ENCODE results near the gene ANTXR2.

Gene ANTXR2

DNA sequence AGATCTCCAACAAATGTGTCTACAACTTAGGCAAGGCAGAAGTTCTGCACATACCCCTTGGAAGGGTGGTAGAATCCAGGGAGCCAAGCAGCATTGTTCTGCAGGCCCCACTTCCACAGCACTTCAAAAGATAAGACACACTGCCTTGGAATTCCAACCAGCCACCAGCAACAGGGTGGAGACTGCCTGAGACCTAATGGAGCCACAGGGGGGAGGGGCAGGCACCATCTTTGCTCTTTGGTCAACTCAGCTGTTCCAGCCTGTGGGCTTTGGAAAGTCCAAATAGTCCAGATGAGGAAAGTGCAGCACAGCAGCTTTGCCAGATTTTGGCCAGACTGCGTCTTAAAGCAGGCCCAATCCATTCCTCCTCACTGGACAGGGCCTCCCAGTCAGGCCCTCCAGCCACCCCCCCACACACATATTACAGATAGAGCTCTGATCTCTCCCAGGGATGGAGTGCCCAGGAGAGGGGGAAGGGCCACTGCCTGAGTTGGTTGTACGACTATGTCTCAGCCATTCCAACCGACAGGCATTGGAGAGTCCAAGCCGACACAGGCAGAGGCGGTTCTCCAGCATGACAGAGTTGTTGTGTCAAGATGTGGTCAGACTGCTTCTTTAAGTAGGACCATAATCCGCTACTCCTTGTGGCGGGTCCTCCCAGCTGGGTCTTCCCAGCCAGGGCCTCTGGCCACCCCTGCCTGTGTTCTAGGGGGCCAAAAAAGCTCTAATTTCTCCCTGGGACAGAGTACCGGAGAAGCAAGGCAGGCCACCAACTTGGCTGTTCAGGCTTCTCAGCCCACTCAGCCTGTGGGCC lies 42.5 kb upstream of the ANTXR2 start:
- H3K27ac ChIP-seq (replicated peaks) = no peak overlapping the region
- no peak for DNase-seq (ENCODE audit: low read depth in 1 of 2, low spot score in 1 of 2)
- H3K27me3 ChIP-seq (ENCODE audit: insufficient read depth, poor library complexity, severe bottlenecking) = no peaks in the 10 kb centered on the region
- H3K4me3 ChIP-seq (replicated peaks; ENCODE audit: insufficient read depth, low read length) = no peak overlapping the region
- TF ChIP-seq POLR2AphosphoS5 (IDR thresholded peaks at IDR 0.05; ENCODE audit: low read depth) = no peak
- no peak for TF ChIP-seq GABPA (IDR thresholded peaks at IDR 0.05; ENCODE audit: low read depth)
- TF ChIP-seq, protein P1, sequence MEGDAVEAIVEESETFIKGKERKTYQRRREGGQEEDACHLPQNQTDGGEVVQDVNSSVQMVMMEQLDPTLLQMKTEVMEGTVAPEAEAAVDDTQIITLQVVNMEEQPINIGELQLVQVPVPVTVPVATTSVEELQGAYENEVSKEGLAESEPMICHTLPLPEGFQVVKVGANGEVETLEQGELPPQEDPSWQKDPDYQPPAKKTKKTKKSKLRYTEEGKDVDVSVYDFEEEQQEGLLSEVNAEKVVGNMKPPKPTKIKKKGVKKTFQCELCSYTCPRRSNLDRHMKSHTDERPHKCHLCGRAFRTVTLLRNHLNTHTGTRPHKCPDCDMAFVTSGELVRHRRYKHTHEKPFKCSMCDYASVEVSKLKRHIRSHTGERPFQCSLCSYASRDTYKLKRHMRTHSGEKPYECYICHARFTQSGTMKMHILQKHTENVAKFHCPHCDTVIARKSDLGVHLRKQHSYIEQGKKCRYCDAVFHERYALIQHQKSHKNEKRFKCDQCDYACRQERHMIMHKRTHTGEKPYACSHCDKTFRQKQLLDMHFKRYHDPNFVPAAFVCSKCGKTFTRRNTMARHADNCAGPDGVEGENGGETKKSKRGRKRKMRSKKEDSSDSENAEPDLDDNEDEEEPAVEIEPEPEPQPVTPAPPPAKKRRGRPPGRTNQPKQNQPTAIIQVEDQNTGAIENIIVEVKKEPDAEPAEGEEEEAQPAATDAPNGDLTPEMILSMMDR (IDR thresholded peaks at IDR 0.05; ENCODE audit: insufficient read depth, low read length) = no peak
- TF ChIP-seq, protein P2, sequence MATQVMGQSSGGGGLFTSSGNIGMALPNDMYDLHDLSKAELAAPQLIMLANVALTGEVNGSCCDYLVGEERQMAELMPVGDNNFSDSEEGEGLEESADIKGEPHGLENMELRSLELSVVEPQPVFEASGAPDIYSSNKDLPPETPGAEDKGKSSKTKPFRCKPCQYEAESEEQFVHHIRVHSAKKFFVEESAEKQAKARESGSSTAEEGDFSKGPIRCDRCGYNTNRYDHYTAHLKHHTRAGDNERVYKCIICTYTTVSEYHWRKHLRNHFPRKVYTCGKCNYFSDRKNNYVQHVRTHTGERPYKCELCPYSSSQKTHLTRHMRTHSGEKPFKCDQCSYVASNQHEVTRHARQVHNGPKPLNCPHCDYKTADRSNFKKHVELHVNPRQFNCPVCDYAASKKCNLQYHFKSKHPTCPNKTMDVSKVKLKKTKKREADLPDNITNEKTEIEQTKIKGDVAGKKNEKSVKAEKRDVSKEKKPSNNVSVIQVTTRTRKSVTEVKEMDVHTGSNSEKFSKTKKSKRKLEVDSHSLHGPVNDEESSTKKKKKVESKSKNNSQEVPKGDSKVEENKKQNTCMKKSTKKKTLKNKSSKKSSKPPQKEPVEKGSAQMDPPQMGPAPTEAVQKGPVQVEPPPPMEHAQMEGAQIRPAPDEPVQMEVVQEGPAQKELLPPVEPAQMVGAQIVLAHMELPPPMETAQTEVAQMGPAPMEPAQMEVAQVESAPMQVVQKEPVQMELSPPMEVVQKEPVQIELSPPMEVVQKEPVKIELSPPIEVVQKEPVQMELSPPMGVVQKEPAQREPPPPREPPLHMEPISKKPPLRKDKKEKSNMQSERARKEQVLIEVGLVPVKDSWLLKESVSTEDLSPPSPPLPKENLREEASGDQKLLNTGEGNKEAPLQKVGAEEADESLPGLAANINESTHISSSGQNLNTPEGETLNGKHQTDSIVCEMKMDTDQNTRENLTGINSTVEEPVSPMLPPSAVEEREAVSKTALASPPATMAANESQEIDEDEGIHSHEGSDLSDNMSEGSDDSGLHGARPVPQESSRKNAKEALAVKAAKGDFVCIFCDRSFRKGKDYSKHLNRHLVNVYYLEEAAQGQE (IDR thresholded peaks at IDR 0.05; ENCODE audit: insufficient replicate concordance, low read depth) = no peak
- no peak for TF ChIP-seq SPI1 (IDR thresholded peaks at IDR 0.05; ENCODE audit: borderline replicate concordance, low read depth)

- no peak for DNase-seq (ENCODE audit: low read depth in 1 of 2, low spot score in 1 of 2)
- H3K27me3 ChIP-seq (ENCODE audit: insufficient read depth, poor library complexity, severe bottlenecking) = no peaks in the 10 kb centered on the region
- H3K27ac ChIP-seq (replicated peaks) = no peak overlapping the region
- H3K4me3 ChIP-seq (replicated peaks; ENCODE audit: insufficient read depth, low read length) = no peak overlapping the region
- no peak for TF ChIP-seq SPI1 (IDR thresholded peaks at IDR 0.05; ENCODE audit: borderline replicate concordance, low read depth)
- TF ChIP-seq, protein P2 (IDR thresholded peaks at IDR 0.05; ENCODE audit: insufficient replicate concordance, low read depth) = no peak
- TF ChIP-seq POLR2AphosphoS5 (IDR thresholded peaks at IDR 0.05; ENCODE audit: low read depth) = no peak
- no peak for TF ChIP-seq GABPA (IDR thresholded peaks at IDR 0.05; ENCODE audit: low read depth)
- TF ChIP-seq, protein P1 (IDR thresholded peaks at IDR 0.05; ENCODE audit: insufficient read depth, low read length) = no peak
These were observed 41.8 kb upstream of the ANTXR2 start for GRCh38 chr4:80114732-80115265.

GRCh38 chr4:80113615-80114014 lies 40.6 kb upstream of the ANTXR2 start:
- TF ChIP-seq POLR2AphosphoS5 (IDR thresholded peaks at IDR 0.05; ENCODE audit: low read depth) (no peak), SPI1 (IDR thresholded peaks at IDR 0.05; ENCODE audit: borderline replicate concordance, low read depth) (no peak), GABPA (IDR thresholded peaks at IDR 0.05; ENCODE audit: low read depth) (no peak)
- TF ChIP-seq, protein P2 (IDR thresholded peaks at IDR 0.05; ENCODE audit: insufficient replicate concordance, low read depth) = no peak
- TF ChIP-seq, protein P1 (IDR thresholded peaks at IDR 0.05; ENCODE audit: insufficient read depth, low read length) = no peak

More at GRCh38 chr4:80113615-80114014, 40.6 kb upstream of the ANTXR2 start:
- DNase-seq (ENCODE audit: low read depth in 1 of 2, low spot score in 1 of 2) = no peak
- no peaks in the 10 kb centered on the region for H3K27me3 ChIP-seq (ENCODE audit: insufficient read depth, poor library complexity, severe bottlenecking)
- H3K4me3 ChIP-seq (replicated peaks; ENCODE audit: insufficient read depth, low read length) = no peak overlapping the region
- H3K27ac ChIP-seq (replicated peaks) = no peak overlapping the region
